Measurements from ENCODE around the gene NEDD8.
"Not testable (repeated sequence)": the region's sequence is repeated elsewhere in the genome, so short reads cannot be mapped to it uniquely, and the experiment has no call there.

The NEDD8 gene

GRCh38 chr14:24222987-24223386 is 9.2 kb downstream of the NEDD8 start:
- not testable (repeated sequence) for DNase-seq (ENCODE audit: low read depth in 2 of 2)

- DNase-seq (ENCODE audit: low read depth in 2 of 2) = no peak
Measured at GRCh38 chr14:24219521-24219920, 12.6 kb downstream of the NEDD8 start.

GRCh38 chr14:24219080-24219479 is 13.1 kb downstream of the NEDD8 start:
- no peak for DNase-seq (ENCODE audit: low read depth in 2 of 2)

- not testable (repeated sequence) for DNase-seq (ENCODE audit: low read depth in 2 of 2)
Measured at GRCh38 chr14:24216876-24217275, 15.3 kb downstream of the NEDD8 start.

GRCh38 chr14:24216345-24216699 is 15.8 kb downstream of the NEDD8 start:
- no peak for DNase-seq (ENCODE audit: low read depth in 2 of 2)

DNA sequence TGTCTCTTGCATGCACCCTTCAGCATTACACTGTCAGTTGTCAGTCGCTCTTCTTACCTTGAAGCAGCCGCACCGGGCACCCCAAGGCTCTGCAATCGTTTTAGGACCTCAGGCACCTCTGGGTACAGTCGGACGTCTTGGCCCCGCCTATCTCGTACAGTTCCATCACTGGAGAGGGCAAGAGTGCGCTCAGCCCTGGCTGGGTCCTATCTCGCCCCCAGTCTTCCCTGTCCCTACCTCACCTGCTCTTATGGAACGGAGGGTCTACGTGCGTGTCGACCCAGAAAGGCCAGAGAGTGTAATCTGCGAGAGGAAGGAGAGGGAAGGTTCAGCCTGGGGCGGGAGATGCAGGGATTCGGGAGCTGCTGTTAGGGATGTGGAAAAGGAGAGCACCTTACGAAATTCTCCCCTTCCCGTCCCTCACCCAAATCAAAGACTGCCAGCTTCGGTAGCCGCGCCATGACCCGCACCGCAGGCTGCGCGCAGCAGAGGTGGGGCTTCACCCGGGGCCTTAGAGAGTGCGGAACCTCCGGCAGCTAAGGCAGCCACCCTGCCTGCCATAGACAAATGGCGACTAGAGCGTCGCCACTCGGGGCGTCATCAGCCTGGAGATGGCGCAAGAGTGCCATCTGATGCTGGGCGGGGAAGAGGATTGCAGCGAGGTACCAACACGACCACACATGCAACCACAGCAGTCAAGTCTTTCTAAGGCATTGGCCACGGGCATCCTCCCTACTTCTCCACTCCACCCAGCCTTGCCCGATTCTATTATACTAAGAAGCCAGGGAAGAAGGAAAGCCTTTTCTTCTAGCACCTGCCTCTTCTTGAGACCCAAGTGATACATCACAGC is 16.4 kb downstream of the NEDD8 start, which contains the start of gene MDP1:
Gene MDP1 (minus strand): TSS at position 572 of the 850 bp plus-strand sequence. CDS start 111 bp downstream, at position 461.
- peak; percentile 62 to 74 for DNase-seq (ENCODE audit: low read depth in 2 of 2)

DNA sequence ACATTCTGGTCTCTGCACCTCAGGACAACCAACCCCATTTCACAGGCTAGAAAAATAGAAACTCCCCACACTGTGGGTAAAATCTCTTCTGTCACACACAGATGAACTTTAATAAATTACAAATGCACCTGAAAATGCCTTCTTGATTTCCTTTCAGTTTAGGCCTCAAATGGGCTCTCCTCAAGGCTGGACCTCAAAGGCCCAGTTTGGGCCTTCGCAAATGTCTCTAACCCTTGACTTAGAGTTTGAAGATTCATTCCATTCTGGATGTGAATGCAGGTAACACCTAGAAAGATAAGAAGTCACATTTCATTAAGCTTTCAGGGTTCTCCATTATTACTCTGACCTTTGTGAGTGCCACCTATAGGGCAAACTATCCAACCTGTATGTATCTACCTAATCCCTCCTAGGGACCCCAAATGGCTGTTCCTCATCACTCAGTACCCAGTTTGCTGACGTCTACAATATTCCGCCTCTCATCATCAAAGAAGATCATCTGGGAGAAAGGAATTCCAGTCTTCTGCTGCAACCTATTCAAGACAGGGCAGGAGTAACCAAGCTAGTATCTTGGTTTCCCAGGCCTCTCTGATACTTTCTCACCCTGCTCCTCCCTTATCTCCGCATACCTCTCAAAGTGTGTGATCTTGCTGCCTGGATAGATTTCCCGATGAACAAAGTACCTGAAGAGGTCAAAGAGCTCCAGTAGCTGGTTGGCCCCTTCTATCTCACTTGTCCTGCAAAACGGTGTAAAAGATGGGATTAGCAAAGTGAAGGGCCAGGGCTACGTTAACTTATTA is 18.1 kb downstream of the NEDD8 start:
- DNase-seq (ENCODE audit: low read depth in 2 of 2) = no peak

GRCh38 chr14:24212924-24213865 is 19.0 kb downstream of the NEDD8 start, which contains the start of gene CHMP4A:
TSS of gene CHMP4A (minus strand) at chr14:24213488. CDS start at chr14:24213439, 49 bp downstream.
- peak; percentile 95 to 98 for DNase-seq (ENCODE audit: low read depth in 2 of 2)

- DNase-seq (ENCODE audit: low read depth in 2 of 2) = no peak
Measured at GRCh38 chr14:24211311-24211710, 20.9 kb downstream of the NEDD8 start.

- DNase-seq (ENCODE audit: low read depth in 2 of 2) = no peak
Measured at GRCh38 chr14:24207625-24208024, 24.5 kb downstream of the NEDD8 start.

DNA sequence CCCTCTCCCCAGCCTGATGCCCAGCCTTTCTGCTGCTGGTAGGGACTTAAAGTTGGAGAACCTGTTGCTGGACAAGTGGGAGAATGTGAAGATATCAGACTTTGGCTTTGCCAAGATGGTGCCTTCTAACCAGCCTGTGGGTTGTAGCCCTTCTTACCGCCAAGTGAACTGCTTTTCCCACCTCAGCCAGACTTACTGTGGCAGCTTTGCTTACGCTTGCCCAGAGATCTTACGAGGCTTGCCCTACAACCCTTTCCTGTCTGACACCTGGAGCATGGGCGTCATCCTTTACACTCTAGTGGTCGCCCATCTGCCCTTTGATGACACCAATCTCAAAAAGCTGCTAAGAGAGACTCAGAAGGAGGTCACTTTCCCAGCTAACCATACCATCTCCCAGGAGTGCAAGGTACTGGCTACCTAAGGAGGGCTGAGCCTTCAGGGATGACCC is 25.0 kb downstream of the NEDD8 start:
- no peak for DNase-seq (ENCODE audit: low read depth in 2 of 2)

DNA sequence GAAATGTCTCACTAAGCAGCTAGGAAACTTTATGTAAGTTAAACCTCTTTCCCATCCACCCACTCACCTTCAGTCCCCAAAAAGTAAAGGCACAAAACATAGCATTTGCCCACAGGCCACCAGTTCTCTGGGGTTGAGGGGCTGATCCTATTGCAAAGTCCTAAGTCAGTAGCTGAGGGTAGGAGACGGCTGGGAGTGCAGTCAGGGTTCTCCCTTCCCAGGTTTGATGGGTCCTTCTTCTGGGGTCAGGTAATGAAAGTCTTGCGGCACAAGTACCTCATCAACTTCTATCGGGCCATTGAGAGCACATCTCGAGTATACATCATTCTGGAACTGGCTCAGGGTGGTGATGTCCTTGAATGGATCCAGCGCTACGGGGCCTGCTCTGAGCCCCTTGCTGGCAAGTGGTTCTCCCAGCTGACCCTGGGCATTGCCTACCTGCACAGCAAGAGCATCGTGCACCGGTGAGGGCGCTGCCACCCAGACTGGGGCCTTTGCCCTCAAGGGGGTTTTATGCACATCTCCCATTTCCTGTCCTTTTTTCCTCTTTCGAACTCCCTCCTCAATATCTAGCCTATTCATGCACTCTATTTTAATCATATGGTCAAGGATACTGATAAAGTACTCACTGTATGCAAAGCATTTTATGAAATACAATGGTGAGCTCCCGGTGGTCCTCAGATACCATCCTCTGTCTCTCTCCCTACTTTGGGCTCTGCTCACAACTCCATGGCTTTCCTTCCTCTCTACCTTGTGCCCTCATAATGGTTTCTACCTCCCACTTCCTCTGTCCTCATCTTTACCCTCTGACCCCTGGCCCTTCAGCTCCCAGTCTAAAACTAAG is 25.7 kb downstream of the NEDD8 start:
- DNase-seq (ENCODE audit: low read depth in 2 of 2) = no peak

GRCh38 chr14:24204163-24205146 is 27.7 kb downstream of the NEDD8 start:
- DNase-seq (ENCODE audit: low read depth in 2 of 2) = no peak

DNA sequence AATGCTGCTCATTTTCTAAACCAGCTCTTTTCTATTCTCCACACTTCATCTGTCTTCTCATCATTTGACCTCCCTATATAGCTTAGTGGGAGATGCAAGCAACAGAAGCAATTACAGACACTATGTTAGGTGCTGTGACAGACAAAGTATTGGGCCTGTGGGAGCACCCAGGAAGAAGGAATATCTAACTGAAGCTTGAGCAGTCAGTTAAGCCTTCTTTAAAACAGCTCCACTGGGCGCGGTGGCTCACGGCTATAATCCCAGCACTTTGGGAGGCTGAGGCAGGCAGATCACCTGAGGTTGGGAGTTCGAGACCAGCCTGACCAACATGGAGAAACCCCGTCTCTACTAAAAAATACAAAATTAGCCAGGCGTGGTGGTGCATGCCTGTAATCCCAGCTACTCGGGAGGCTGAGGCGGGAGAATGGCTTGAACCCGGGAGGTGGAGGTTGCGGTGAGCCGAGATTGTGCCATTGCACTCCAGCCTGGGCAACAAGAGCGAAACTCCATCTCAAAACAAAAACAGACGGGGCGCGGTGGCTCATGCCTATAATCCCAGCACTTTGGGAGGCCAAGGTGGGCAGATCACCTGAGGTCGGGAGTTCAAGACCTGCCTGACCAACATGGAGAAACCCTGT is 28.8 kb downstream of the NEDD8 start:
- not testable (repeated sequence) for DNase-seq (ENCODE audit: low read depth in 2 of 2)

- not testable (repeated sequence) for DNase-seq (ENCODE audit: low read depth in 2 of 2)
Measured at GRCh38 chr14:24202538-24202937, 29.6 kb downstream of the NEDD8 start.

DNA sequence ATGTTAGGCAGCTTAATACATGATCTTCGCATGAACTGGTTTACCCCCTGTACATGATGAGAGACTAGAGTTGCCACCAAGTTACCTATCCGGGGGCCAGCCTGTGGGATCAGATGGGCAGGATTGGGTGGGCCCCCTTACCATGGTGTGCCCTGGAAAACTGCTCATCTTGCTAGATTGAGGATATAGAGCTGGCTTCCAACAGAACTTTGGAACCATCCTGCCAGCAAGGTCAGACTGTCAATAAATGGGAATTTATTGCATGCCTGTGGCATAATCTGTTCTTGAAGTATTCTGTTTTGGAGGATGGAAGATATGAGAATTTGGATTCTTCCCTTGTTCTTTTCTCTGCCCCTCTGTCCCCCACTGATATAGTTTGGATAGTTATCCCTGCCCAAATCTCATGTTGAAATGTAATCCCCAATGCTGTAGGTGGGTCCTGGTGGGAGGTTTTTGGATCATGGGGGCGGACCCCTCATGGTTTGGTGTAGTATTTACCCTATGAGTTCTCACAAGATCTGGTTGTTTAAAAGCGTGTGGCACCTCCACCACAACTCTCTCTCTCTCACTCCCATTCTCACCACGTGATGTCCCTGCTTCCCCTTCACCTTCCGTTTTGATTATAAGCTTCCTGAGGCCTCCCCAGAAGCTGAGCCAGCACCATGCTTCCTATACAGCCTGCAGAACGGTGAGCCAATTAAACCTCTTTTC is 33.2 kb downstream of the NEDD8 start:
- no peak for DNase-seq (ENCODE audit: low read depth in 2 of 2)

DNA sequence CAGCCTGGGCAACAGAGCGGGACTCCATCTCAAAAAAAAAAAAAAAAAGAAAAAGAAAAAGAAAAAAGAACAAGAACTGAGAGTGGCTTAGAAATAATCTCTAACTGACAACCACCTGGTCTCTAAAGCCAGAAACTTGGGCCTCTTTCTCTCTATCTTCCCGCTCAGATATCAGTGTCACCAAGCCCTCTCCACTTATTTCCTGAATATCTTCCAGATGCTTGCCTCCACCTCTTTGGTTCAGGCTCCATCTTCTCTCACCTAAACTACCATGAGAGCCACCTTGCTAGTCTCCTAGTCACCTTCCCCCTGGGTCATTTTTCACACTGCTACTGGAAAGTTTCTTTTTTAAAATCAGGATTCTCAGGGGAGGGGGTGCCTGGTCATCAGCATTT is 35.1 kb downstream of the NEDD8 start:
- DNase-seq (ENCODE audit: low read depth in 2 of 2) = no peak

Data from stimulated activated CD8-positive, alpha-beta memory T cell treated with anti-CD3 and anti-CD28 coated beads, Interleukin-2, amount 100 ng/mL, for 48 hours (primary cell).